Rectal smooth muscle tissue (tissue), 1 donor: Measurements from ENCODE around the gene GOLT1A.

Experiments
- H3K27ac ChIP-seq: one replicate; pipeline ENCODE4 v1.7.0; 2013; ENCODE audit warnings: low read depth, low read length, inconsistent platforms
- H3K27me3 ChIP-seq: one replicate; pipeline ENCODE4 v1.7.0; 2013; ENCODE audit warnings: low read length; ENCODE audit not compliant: control insufficient read depth, insufficient read depth
- H3K36me3 ChIP-seq: one replicate; pipeline ENCODE4 v1.7.0; 2013; ENCODE audit warnings: low read length; ENCODE audit not compliant: control insufficient read depth, insufficient read depth
- H3K4me1 ChIP-seq: one replicate; pipeline ENCODE4 v1.7.0; 2013; ENCODE audit warnings: low read length; ENCODE audit not compliant: control insufficient read depth, insufficient read depth
- H3K4me3 ChIP-seq: one replicate; pipeline ENCODE4 v1.7.0; 2013; ENCODE audit warnings: low read length
- H3K9ac ChIP-seq: one replicate; pipeline ENCODE4 v1.7.0; 2013; ENCODE audit warnings: low read length

GOLT1A gene

DNA sequence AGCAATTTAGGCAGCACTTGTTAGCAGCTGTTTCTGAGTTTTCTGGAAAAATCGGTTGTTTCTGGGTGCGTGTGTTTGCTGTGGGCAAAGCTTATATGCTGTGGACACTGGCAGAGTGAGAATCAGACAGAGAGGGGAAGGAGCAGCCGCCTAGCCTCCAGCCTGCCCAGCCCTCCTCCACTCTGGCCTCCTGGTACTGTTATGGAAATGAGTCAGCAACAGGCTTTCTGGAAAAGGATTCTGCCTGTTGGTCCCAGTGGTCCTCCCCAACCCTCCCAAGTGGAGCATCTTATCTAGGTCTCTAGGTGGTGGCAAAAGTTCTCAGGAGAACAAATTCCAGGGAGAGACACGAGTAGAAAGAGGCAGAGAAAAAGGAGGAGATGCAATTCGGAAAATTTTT, 42.2 kb upstream of the GOLT1A start:
- peaks cover 4% of the 10 kb centered on the region for H3K36me3 ChIP-seq
- H3K4me1 ChIP-seq = no peaks in the 10 kb centered on the region
- no peaks in the 10 kb centered on the region for H3K27me3 ChIP-seq
- no peak overlapping the region for H3K4me3 ChIP-seq
- no peak overlapping the region for H3K9ac ChIP-seq
- H3K27ac ChIP-seq = no peak overlapping the region

DNA sequence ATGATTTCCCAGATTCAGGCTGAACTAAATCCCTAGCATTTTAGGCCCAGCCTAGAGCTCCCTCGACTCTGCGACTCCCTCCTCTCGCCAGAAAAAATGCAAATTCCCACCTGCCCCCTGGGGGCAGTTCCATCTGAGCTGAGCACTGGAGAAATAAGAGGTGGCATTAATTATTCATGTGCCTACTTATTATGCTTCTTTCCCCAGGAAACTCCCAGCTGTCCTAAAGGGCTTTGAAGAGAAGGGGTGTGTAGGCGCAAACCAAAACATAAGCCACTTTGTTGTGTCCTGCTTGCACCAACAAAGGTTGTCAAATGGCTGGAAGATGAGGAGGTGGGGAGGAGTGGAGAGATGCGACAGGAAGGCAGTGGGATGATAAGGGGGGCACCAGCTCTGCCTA, 41.4 kb upstream of the GOLT1A start:
- peaks cover 4% of the 10 kb centered on the region for H3K36me3 ChIP-seq
- H3K9ac ChIP-seq = no peak overlapping the region
- H3K27me3 ChIP-seq = no peaks in the 10 kb centered on the region
- H3K4me3 ChIP-seq = no peak overlapping the region
- no peaks in the 10 kb centered on the region for H3K4me1 ChIP-seq
- no peak overlapping the region for H3K27ac ChIP-seq

DNA sequence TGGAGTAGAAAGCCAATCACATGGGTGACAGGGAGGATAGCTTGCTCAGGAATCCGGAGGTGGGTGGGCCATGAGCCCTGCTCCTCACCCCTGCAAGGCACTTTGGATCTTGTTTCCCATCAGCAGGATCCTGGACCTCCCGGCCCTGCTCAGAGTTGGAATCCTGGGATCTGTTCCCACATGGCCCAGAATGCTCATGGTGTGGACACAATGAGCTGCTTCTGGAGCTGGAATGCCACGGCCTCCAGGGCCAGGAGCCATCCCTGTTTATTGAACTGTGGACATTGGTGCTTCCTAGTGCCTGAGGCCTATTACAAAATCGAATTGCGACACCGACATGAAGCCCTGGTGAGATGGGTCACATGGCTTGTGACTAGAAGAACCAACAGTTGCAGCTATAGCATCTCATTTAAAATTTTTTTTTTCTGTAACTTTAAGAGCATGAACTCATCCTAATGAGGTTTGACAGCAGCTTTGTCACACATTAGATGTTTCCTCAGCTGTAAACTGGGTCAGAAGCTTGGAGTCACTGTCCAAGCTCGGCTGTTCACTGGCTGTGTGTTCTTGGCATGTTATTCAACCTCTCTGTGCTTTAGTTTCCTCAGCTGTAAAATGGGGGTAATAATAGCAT, 40.4 kb upstream of the GOLT1A start:
- Histone ChIP-seq H3K9ac (no peak overlapping the region), H3K27ac (no peak overlapping the region), H3K36me3 (peaks cover 4% of the 10 kb centered on the region), H3K4me1 (no peaks in the 10 kb centered on the region), H3K27me3 (no peaks in the 10 kb centered on the region), H3K4me3 (no peak overlapping the region)

DNA sequence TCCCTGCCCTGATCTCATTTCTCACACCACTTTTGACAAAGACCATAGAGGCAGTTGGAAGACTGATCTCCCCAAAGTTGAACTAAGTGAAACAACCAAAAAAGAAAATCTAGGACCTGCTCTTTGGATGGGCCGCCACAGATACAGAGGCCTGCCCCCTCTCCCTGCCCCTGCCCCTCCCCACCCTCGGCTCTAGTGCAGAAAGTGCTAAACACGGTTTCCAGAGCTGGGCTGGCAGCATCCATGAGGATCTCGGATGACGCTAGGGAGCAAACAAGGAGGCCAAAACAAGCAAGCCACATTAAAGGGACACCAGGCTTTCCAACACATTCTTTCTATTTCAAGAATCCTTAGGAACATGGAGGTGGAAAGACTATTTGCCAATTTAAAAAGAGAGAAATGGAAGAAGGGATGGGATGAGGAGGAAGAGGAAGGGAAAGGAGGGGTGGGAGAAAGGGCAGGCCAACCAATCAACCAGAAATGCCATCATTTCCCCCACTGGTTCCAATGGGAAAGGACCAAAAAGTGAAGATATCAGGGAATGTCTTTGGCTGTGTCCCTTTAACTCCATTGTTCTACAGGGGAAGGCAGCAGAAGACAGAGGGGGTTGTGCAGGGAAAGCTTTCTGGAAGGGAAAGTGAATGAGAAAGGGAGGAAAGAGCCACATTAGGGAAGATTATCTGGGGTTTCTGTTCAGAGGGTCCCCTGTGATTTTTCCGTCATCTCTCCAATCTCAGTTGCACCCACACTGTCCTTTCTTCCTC, 38.3 kb upstream of the GOLT1A start:
- H3K4me3 ChIP-seq = no peak overlapping the region
- H3K9ac ChIP-seq = no peak overlapping the region
- peaks cover 7% of the 10 kb centered on the region for H3K36me3 ChIP-seq
- H3K4me1 ChIP-seq = no peaks in the 10 kb centered on the region
- H3K27me3 ChIP-seq = no peaks in the 10 kb centered on the region
- no peak overlapping the region for H3K27ac ChIP-seq

DNA sequence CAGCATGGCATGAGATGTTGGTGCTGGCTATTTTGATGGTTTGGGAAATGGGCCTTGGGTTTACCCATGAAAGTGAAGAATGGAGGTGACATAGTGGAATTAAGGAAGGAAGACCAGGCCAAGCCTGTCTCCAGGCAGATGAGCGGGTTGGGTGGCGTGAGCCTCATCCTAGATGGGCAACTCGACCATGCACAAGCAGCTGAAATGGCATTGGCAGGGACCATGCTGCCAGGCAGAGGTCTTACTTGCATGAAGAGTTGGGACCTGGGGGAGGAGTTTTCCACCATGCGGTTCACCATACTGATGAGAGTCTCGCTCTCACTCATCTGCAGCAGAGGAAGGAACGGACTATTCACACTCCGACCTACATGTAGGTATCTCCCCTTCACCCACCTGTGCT, 37.5 kb upstream of the GOLT1A start:
- no peaks in the 10 kb centered on the region for H3K27me3 ChIP-seq
- no peak overlapping the region for H3K27ac ChIP-seq
- H3K9ac ChIP-seq = no peak overlapping the region
- H3K4me3 ChIP-seq = no peak overlapping the region
- peaks cover 5% of the 10 kb centered on the region for H3K36me3 ChIP-seq
- H3K4me1 ChIP-seq = no peaks in the 10 kb centered on the region

DNA sequence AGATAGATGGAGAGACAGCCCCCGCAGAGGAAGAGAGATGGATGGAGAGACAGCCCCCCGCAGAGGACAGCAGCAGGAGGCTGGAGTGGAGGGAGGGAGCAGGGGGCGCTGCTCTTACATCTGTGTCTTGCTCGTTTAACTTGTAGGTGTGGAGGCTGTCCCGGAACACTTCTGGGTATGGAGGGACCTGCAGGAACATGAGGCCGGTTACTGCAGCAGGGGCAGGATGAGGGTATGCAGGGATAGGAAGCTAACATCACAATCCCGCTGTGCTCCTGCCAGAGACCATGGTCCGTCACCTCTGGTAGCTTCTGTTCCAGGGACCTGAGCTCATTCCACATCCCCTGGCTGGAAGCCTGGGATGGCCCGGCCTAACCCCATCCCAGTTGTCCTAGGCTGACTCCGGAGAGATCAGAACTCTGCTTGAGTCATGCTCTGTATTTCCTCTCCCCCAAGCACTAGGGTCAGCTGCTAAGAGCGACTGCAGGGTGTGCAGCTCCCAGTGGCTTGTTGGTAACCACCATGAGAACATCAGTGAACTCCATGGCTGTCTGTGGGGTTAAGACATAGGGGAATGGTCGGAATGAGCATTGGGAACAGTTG, 36.7 kb upstream of the GOLT1A start:
- H3K27me3 ChIP-seq = no peaks in the 10 kb centered on the region
- no peak overlapping the region for H3K9ac ChIP-seq
- no peak overlapping the region for H3K4me3 ChIP-seq
- peaks cover 5% of the 10 kb centered on the region for H3K36me3 ChIP-seq
- H3K4me1 ChIP-seq = no peaks in the 10 kb centered on the region
- H3K27ac ChIP-seq = no peak overlapping the region

DNA sequence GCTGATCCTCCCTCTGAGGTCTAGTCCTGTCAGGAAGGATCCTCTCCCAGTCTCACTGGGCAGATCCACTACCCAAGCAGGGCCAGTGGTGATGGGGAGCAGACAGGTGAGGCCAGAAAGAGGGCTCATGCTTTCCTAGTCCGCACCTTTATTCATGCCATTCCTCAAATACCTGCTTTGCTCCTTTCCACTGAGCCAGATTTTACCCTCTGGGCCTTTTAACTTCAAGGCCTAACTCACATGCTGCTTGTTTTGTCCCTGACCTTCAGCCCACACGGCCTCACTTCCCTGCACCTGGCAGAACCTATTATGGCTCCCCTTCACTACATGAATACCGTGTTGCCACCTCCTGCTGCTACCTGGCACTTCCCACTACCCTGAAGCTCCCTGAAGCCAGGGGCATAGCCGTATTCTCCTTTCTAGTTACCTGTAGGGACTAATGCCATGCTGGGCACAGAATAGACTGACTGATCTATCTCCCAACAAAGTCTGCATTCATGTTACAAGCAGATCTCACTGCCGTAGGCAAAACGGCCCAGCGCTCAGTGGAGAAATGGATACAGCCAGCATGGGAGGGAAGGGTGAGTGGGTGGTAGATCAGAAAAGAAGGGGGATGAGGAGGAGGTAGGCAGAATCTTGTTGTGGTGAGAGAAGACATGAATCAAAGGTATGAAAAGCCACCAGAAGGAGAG, 36.1 kb upstream of the GOLT1A start:
- H3K27ac ChIP-seq = no peak overlapping the region
- H3K4me1 ChIP-seq = no peaks in the 10 kb centered on the region
- H3K9ac ChIP-seq = no peak overlapping the region
- peaks cover 12% of the 10 kb centered on the region for H3K36me3 ChIP-seq
- H3K27me3 ChIP-seq = no peaks in the 10 kb centered on the region
- H3K4me3 ChIP-seq = no peak overlapping the region

DNA sequence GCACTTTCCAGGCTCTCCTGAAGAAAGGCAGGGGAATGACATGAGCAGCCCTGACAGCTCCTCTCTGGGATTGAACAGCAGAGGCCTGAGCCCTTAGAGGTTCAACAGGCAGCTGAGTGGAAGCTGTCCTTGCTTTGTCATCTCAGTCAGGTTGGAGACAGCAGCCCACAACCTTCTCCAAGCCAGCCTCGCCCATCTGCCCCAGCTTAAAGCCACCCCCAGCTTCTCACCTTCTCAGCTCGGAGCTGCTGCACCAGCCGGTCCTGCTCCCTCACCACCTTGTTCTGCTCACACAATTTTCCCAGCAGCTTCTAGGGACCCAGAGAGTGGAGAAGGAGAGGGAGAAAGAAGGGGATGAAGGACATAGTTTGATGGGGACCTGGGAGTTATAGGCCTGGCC, 35.2 kb upstream of the GOLT1A start:
- Histone ChIP-seq H3K9ac (no peak overlapping the region), H3K27me3 (no peaks in the 10 kb centered on the region), H3K4me3 (no peak overlapping the region), H3K4me1 (no peaks in the 10 kb centered on the region), H3K27ac (no peak overlapping the region), H3K36me3 (peaks cover 12% of the 10 kb centered on the region)

DNA sequence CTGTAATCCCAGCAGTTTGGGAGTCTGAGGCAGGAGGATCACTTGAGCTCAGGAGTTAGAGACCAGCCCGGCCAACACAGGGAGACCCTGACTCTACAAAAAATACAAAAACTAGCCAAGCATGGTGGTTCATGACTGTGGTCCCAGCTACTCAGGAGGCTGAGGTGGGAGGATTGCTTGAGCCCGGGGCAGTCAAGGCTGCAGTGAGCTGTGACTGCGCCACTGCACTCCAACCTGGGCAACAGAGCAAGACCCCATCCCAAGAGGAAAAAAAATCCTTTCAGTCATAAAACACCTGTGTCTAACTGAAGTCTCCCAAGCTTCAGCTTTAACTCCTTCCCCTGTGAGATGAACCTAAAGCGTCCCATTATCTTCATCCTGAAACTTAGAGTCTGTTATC, 33.1 kb upstream of the GOLT1A start:
- H3K4me1 ChIP-seq = no peaks in the 10 kb centered on the region
- H3K27ac ChIP-seq = no peak overlapping the region
- H3K9ac ChIP-seq = no peak overlapping the region
- H3K27me3 ChIP-seq = no peaks in the 10 kb centered on the region
- H3K4me3 ChIP-seq = no peak overlapping the region
- peaks cover 15% of the 10 kb centered on the region for H3K36me3 ChIP-seq

DNA sequence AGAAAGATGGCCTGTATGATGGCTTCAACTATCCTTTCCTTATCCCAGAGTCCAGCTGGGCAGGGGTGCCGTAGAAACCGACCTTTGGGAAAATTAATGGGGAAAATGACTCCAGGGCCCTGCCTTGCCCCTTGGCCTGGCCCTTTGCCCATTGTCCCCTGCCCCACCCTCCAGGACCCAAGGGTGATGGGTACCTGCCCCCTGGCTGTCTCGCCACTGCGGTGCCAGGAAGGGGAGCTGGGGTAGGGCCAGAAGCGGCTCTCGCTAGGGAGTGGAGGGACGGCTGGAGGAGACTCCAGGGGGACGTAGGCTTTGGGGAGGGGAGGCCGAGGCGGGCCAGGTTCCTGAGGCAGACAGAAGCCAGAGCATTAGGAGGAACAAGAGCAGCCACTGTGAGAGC, 29.1 kb upstream of the GOLT1A start:
- no peak overlapping the region for H3K9ac ChIP-seq
- H3K36me3 ChIP-seq = peaks cover 10% of the 10 kb centered on the region
- no peak overlapping the region for H3K4me3 ChIP-seq
- no peak overlapping the region for H3K27ac ChIP-seq
- no peaks in the 10 kb centered on the region for H3K4me1 ChIP-seq
- no peaks in the 10 kb centered on the region for H3K27me3 ChIP-seq

DNA sequence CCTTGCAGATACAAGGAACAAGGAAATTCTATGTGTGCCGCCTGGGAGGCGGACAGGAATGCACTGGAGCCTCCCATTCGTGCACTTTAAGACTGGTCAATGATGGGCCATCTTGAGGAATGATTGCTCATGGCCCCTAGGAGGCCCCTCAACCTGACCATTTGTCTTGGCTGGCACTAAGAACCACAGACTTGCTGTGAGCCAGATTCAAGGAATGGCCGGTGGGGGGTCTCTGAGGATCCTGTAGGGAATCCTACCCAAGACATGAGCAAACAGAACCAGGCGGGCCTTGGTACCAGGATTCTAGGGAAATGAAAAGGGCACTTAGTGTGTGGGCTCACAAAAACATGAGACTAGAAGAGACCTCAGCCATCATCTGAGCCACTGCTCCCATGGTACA, 28.1 kb upstream of the GOLT1A start:
- Histone ChIP-seq H3K36me3 (peaks cover 10% of the 10 kb centered on the region), H3K27ac (no peak overlapping the region), H3K4me3 (no peak overlapping the region), H3K9ac (no peak overlapping the region), H3K27me3 (no peaks in the 10 kb centered on the region), H3K4me1 (no peaks in the 10 kb centered on the region)

DNA sequence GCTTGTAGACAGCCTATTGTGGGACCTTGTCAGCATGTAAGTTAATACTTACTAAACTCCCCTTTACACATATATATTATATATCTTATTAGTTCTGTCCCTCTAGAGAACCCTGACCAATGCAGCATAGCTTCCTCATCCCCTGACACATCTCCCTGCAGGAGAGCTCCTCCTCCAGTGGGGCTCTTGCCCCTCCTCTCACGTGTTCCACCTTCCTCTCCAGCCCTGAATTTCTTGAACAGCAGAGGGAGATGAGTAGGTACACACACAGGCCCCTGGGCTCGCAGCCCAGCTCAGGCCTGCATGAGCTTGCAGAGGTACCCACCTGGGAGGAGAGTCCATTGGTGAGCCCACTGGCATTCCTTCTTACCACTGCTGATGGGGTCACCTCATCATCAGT, 27.3 kb upstream of the GOLT1A start:
- H3K9ac ChIP-seq = no peak overlapping the region
- H3K4me1 ChIP-seq = no peaks in the 10 kb centered on the region
- no peak overlapping the region for H3K27ac ChIP-seq
- peaks cover 10% of the 10 kb centered on the region for H3K36me3 ChIP-seq
- no peak overlapping the region for H3K4me3 ChIP-seq
- no peaks in the 10 kb centered on the region for H3K27me3 ChIP-seq
